HFF-Myc (cell line): ENCODE data around the gene RNF113B.

ENCODE experiments used
- DNase-seq: peaks from one replicate; pipeline ENCODE4 v3.0.0-alpha.2; 2011; ENCODE audit warnings: low read depth; ENCODE audit errors: extremely low read depth
- H3K4me3 ChIP-seq: replicated peaks from 2 replicates; pipeline ENCODE4 v1.5.1; 2011; ENCODE audit warnings: low read depth, mild to moderate bottlenecking, control low read depth, low read length
- TF ChIP-seq, protein P1 (sequence below): IDR thresholded peaks from 2 replicates; pipeline ENCODE4 v1.5.1; 2012; ENCODE audit warnings: mild to moderate bottlenecking, low read depth, low read length, control low read depth; ENCODE audit errors: missing control alignments

RNF113B gene

DNA sequence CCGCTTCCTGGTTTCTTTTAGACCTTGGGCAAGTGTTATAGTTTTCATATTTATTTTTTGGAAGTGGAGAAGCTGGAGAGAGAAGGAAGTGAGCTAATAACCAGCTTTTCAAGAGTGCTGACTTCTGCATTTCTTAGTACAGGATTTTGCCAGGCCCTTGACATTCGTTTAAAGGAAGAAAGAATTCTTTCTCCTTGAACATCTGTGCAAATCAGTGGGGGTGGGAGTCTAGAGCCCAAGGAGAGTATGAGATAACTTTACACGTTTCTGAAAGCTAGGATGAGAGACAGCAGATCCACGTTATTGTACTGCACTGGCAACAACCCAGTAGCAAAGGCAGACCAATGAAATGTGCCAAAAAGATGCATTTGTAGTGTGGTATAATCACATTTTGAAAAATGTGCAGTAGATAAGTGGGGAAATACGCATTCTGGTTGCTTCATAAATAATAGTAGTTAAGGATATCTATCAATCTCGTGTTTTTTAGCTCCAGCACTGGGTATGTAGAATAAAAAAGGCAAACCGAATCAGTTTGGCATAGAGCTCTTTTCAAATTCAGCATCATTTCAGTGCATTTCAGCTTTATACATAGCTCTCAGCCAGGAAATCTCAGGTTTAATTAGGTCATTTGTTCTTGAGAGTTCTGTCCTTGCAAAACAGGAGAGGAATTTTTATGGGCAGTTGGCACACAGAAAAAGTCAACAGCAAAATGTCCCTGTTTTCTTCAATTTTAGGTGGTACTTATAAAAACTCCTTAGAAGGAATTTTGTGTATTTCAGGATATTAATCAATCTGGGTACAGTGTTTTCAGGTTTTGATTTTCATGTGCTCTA is 4.3 kb downstream of the RNF113B start:
- TF ChIP-seq, protein P1, sequence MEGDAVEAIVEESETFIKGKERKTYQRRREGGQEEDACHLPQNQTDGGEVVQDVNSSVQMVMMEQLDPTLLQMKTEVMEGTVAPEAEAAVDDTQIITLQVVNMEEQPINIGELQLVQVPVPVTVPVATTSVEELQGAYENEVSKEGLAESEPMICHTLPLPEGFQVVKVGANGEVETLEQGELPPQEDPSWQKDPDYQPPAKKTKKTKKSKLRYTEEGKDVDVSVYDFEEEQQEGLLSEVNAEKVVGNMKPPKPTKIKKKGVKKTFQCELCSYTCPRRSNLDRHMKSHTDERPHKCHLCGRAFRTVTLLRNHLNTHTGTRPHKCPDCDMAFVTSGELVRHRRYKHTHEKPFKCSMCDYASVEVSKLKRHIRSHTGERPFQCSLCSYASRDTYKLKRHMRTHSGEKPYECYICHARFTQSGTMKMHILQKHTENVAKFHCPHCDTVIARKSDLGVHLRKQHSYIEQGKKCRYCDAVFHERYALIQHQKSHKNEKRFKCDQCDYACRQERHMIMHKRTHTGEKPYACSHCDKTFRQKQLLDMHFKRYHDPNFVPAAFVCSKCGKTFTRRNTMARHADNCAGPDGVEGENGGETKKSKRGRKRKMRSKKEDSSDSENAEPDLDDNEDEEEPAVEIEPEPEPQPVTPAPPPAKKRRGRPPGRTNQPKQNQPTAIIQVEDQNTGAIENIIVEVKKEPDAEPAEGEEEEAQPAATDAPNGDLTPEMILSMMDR: no peak
- no peak for DNase-seq
- H3K4me3 ChIP-seq: no peak overlapping the region

DNA sequence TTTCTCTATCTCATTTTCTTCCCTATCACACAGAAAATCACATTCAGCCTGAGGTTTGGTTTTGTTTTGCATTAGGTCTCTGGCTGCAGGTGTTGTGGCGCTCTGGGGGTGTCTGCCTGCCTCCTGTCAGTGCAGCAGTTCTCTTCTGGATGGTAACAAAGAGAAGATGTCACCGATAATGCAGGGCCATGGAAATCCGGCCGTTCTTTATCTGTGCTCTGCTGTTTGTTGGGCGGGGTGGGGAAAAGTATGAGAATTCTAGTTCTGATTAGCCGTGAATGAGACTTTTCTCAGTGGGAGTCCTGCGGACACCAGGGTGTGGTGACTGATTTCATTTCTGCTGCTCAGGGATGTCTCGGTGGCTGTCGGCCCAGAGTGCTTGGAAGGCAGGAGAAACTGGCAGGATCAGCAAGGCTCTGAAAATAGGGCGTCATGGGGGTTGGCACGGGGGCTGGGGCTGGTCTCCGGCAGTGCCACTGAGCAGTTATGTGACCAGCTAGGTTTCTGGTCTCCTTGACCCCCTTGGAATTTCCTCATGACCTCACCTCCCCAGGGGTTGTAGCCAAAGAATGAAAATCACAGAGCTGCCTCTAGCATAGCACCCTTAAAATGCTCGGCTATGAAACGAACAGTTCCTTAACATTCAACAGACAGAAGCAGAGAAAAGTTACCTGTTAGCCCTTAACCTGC is 5.0 kb downstream of the RNF113B start:
- TF ChIP-seq, protein P1: no peak
- DNase-seq: no peak
- H3K4me3 ChIP-seq: no peak overlapping the region

DNA sequence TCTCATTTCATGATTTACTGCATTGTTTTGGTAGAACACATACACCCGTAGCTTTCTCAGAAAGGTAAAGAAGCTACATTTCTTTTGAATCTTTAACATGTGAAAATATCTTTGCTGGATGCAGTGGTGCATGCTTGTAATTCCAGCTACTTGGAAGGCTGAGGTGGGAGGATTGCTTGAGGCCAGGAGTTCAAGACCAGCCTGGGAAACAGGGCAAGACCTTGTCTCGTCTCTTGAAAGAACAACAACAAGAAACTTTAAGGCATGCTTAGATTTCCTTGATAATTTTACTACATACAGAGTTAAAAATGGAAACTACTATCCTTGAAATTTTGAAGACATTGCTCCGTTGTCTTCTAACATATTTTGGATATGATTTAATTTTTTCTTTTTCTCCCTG is 7.7 kb downstream of the RNF113B start:
- H3K4me3 ChIP-seq: no peak overlapping the region
- TF ChIP-seq, protein P1: no peak
- no peak for DNase-seq

DNA sequence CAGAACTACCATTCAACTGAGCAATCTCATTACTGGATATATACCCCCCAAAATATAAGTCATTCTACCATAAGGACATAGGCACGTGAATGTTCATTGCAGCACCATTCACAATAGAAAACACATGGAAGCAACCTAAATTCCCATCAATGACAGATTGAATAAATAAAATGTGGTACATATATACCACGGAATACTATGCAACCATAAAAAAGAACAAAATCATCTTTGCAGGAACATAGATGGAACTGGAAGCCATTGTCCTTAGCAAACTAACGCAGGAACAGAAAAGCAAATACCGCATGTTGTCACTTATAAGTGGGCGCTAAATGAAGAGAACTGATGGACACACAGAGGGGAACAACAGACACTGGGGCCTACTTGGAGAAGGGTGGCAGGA is 14.1 kb downstream of the RNF113B start:
- H3K4me3 ChIP-seq: no peak overlapping the region
- DNase-seq: no peak
- TF ChIP-seq, protein P1: no peak

DNA sequence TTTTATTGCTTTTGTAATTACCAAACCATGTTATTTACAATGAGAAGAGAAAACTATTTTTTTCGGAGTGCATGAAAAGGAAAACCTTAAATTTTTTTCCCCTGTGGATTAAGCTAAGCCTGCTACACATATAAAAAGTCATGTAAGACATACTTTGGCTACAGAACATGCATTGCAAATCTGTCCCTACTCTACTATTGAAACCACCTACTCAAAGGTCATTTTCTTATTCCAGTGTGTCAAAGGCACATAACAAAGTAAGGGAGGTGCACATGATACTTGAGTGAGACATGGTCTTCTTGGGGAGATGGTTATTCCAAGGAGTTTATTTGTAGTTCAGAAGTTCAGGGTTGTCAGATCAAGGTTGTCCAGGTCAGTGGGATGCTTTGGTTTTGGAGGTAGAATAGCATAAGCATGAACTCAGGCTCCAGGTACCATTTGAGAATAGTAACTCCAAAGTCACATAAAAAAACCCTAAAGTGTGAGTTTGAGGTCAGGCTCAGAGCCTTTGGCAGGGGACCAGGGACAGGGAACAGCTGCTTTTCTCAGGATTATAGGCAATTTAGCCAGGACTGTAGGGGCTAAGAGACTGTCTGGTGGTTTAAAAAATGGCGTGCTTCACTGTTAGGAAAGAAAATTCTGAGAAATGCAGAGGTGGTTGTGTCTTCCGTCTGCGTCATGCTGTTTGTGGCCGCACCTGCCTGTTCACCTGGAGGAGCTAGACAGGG is 18.7 kb downstream of the RNF113B start:
- TF ChIP-seq, protein P1: no peak
- DNase-seq: no peak
- no peak overlapping the region for H3K4me3 ChIP-seq

DNA sequence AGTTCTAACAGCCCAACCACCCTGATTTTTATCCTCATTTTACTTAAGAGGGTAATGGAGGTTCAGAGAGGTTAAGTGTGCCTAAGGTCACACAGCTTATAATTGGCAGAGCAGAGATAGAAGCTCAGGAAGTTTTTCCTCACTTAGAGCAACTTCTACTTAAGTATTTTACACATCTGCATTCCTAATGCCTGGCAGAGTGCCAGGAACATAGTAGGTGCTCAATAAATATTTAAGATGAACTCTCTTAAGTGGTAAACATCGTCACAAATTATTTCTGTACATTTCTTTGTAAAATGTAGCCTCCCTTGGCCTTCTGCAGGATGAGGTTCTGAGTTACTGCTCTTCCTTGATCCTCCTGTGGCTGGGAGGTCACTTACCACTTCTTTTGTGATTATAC is 19.5 kb downstream of the RNF113B start:
- DNase-seq: no peak
- no peak overlapping the region for H3K4me3 ChIP-seq
- TF ChIP-seq, protein P1: no peak
